Trophoblast cell (in vitro differentiated cells and primary cell): ENCODE data around the gene MYO18B.

Source experiments
- DNase-seq, 2 donors: peaks; one replicate each; pipeline ENCODE4 v3.0.0-alpha.2; 2016
- H2AFZ ChIP-seq: 2 replicates; pipeline ENCODE4 v1.6.1; 2013; ENCODE audit warnings: low read length, moderate library complexity, mild to moderate bottlenecking; ENCODE audit not compliant: insufficient read depth, poor library complexity
- H2AK5ac ChIP-seq: 2 replicates; pipeline ENCODE4 v1.6.1; 2013; ENCODE audit warnings: mild to moderate bottlenecking, low read length
- H2BK120ac ChIP-seq: 2 replicates; pipeline ENCODE4 v1.6.1; 2013; ENCODE audit warnings: low read length, mild to moderate bottlenecking, moderate library complexity; ENCODE audit not compliant: insufficient read depth, poor library complexity
- H2BK12ac ChIP-seq: 2 replicates; pipeline ENCODE4 v1.6.1; 2013; ENCODE audit warnings: mild to moderate bottlenecking, low read length, moderate library complexity
- H2BK5ac ChIP-seq: 2 replicates; pipeline ENCODE4 v1.6.1; 2013; ENCODE audit warnings: low read length, low read depth, moderate library complexity, mild to moderate bottlenecking; ENCODE audit not compliant: poor library complexity
- H3K14ac ChIP-seq: 2 replicates; pipeline ENCODE4 v1.6.1; 2013; ENCODE audit warnings: mild to moderate bottlenecking, low read length
- H3K18ac ChIP-seq: 2 replicates; pipeline ENCODE4 v1.6.1; 2013; ENCODE audit warnings: mild to moderate bottlenecking, low read length
- H3K23ac ChIP-seq: 2 replicates; pipeline ENCODE4 v1.6.1; 2013; ENCODE audit warnings: low read length
- H3K27ac ChIP-seq: 2 replicates; pipeline ENCODE4 v1.5.1; 2013; ENCODE audit warnings: low read depth, mild to moderate bottlenecking, inconsistent platforms, low read length, moderate library complexity
- H3K27me3 ChIP-seq: 2 replicates; pipeline ENCODE4 v1.6.1; 2013; ENCODE audit warnings: inconsistent platforms, mild to moderate bottlenecking, low read length, moderate library complexity; ENCODE audit not compliant: insufficient read depth
- H3K36me3 ChIP-seq, 2 experiments: 1 replicate in 1 of 2; 2 replicates in 1 of 2; pipeline ENCODE4 v1.6.1; 2013; ENCODE audit warnings: low read length in 2 of 2, mild to moderate bottlenecking in 2 of 2, moderate library complexity in 1 of 2; ENCODE audit not compliant: insufficient read depth in 2 of 2, control insufficient read depth in 1 of 2
- H3K4ac ChIP-seq: 2 replicates; pipeline ENCODE4 v1.6.1; 2013; ENCODE audit warnings: low read depth, mild to moderate bottlenecking, low read length, moderate library complexity
- H3K4me1 ChIP-seq, 2 experiments: 1 replicate in 1 of 2; 2 replicates in 1 of 2; pipeline ENCODE4 v1.6.1; 2013; ENCODE audit warnings: low read length in 2 of 2, mild to moderate bottlenecking in 2 of 2, moderate library complexity in 1 of 2; ENCODE audit not compliant: insufficient read depth in 2 of 2, control insufficient read depth in 1 of 2
- H3K4me2 ChIP-seq: 2 replicates; pipeline ENCODE4 v1.6.1; 2013; ENCODE audit warnings: inconsistent platforms, mild to moderate bottlenecking, low read length, moderate library complexity
- H3K4me3 ChIP-seq: 2 replicates; pipeline ENCODE4 v1.5.1; 2013; ENCODE audit warnings: mild to moderate bottlenecking, low read depth, low read length, inconsistent platforms
- H3K79me1 ChIP-seq: one replicate; pipeline ENCODE4 v1.6.1; 2013; ENCODE audit warnings: low read length
- H3K79me2 ChIP-seq: 2 replicates; pipeline ENCODE4 v1.6.1; 2013; ENCODE audit warnings: low read length, mild to moderate bottlenecking; ENCODE audit not compliant: control insufficient read depth, insufficient read depth, poor library complexity
- H3K9ac ChIP-seq: 2 replicates; pipeline ENCODE4 v1.6.1; 2013; ENCODE audit warnings: mild to moderate bottlenecking, low read length
- H3K9me3 ChIP-seq: 2 replicates; pipeline ENCODE4 v1.6.1; 2013; ENCODE audit warnings: low read depth, mild to moderate bottlenecking, control low read depth, inconsistent platforms, low read length; ENCODE audit not compliant: insufficient read depth
- H4K12ac ChIP-seq: 2 replicates; pipeline ENCODE4 v1.6.1; 2013; ENCODE audit warnings: low read depth, mild to moderate bottlenecking, low read length, moderate library complexity
- H4K8ac ChIP-seq: 2 replicates; pipeline ENCODE4 v1.6.1; 2013; ENCODE audit warnings: low read depth, mild to moderate bottlenecking, low read length, moderate library complexity
- H4K91ac ChIP-seq: one replicate; pipeline ENCODE4 v1.6.1; 2013; ENCODE audit warnings: low read depth, mild to moderate bottlenecking, low read length, moderate library complexity
- WGBS: extraction: QIAGEN DNeasy Blood & Tissue Kit; methylation state at CpG from one replicate; pipeline ENCODE4 v1.1.7; 2013; ENCODE audit warnings: missing lambda C conversion rate; ENCODE audit not compliant: insufficient read length, insufficient coverage; ENCODE audit errors: extremely low coverage; 5-methylcytosine and 5-hydroxymethylcytosine counted together

The MYO18B gene

DNA sequence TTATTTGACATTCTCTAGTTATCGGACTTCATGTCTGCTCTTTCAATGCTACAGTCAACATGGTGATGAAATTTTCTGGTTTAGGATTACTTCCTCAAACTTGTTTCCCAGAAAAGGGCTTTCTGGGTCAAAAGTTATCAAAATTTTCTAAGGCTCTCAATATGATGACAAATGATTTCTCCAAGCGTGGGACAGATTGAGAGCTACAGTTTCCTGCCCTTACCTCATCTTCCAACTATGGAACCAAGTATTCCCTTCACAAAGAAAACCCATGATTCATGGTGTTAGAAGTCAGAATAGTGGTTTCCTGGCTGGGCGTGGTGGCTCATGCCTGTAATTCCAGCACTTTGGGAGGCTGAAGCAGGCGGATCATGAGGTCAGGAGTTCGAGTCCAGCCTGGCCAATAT is 17.8 kb downstream of the MYO18B start:
- no peak overlapping the region for H3K4me2 ChIP-seq
- H2AFZ ChIP-seq, result no peak overlapping the region
- H3K27me3 ChIP-seq, result no peaks in the 10 kb centered on the region
- H4K91ac ChIP-seq, result no peak overlapping the region
- no peaks in the 10 kb centered on the region for H3K9me3 ChIP-seq
- H3K79me1 ChIP-seq, result no peaks in the 10 kb centered on the region
- DNase-seq, result peak; percentile 68 to 78
- H3K36me3 ChIP-seq, result no peaks in the 10 kb centered on the region
- H2AK5ac ChIP-seq, result no peak overlapping the region
- no peaks in the 10 kb centered on the region for H3K79me2 ChIP-seq
- H4K12ac ChIP-seq, result no peak overlapping the region
- H3K4me3 ChIP-seq, result no peak overlapping the region
- no peak overlapping the region for H3K18ac ChIP-seq
- no peak overlapping the region for H4K8ac ChIP-seq
- H3K4ac ChIP-seq, result no peak overlapping the region
- H2BK5ac ChIP-seq, result no peak overlapping the region
- no peak overlapping the region for H3K23ac ChIP-seq
- no peak overlapping the region for H2BK120ac ChIP-seq
- H2BK12ac ChIP-seq, result no peak overlapping the region
- H3K4me1 ChIP-seq, result no peaks in the 10 kb centered on the region
- WGBS, result no CpG with 5 or more reads among the region's 5 CpGs
- H3K27ac ChIP-seq, result no peak overlapping the region
- H3K9ac ChIP-seq, result no peak overlapping the region
- H3K14ac ChIP-seq, result no peak overlapping the region

DNA sequence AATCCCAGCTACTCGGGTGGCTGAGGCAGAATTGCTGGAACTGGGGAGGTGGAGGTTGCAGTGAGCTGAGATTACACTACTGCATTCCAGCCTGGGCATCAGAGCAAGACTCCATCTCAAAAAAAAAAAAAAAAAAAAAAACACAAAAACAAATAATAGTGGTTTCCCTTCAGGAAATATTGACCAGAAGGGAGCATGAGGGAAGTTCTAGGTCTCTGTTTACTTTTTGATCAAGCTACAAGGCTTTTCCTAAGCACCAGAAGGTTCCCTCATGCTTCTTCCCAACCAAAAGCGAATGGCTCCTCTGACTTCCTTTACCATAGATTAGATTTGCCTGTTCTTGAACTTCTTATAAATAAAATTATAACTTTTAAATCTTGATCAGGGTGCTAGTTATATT is 18.3 kb downstream of the MYO18B start:
- H2BK5ac ChIP-seq, result no peak overlapping the region
- no peak overlapping the region for H4K91ac ChIP-seq
- no peak overlapping the region for H3K4me3 ChIP-seq
- H3K79me1 ChIP-seq, result no peaks in the 10 kb centered on the region
- H4K12ac ChIP-seq, result no peak overlapping the region
- no peak overlapping the region for H2AK5ac ChIP-seq
- no CpG with 5 or more reads among the region's 2 CpGs for WGBS
- H2BK120ac ChIP-seq, result no peak overlapping the region
- no peaks in the 10 kb centered on the region for H3K4me1 ChIP-seq
- no peak for DNase-seq
- H3K9me3 ChIP-seq, result no peaks in the 10 kb centered on the region
- no peaks in the 10 kb centered on the region for H3K27me3 ChIP-seq
- no peak overlapping the region for H3K4me2 ChIP-seq
- H3K79me2 ChIP-seq, result no peaks in the 10 kb centered on the region
- H2AFZ ChIP-seq, result no peak overlapping the region
- no peak overlapping the region for H3K27ac ChIP-seq
- no peak overlapping the region for H3K23ac ChIP-seq
- H3K4ac ChIP-seq, result no peak overlapping the region
- H3K36me3 ChIP-seq, result no peaks in the 10 kb centered on the region
- no peak overlapping the region for H3K9ac ChIP-seq
- H4K8ac ChIP-seq, result no peak overlapping the region
- H3K14ac ChIP-seq, result no peak overlapping the region
- no peak overlapping the region for H2BK12ac ChIP-seq
- no peak overlapping the region for H3K18ac ChIP-seq

DNA sequence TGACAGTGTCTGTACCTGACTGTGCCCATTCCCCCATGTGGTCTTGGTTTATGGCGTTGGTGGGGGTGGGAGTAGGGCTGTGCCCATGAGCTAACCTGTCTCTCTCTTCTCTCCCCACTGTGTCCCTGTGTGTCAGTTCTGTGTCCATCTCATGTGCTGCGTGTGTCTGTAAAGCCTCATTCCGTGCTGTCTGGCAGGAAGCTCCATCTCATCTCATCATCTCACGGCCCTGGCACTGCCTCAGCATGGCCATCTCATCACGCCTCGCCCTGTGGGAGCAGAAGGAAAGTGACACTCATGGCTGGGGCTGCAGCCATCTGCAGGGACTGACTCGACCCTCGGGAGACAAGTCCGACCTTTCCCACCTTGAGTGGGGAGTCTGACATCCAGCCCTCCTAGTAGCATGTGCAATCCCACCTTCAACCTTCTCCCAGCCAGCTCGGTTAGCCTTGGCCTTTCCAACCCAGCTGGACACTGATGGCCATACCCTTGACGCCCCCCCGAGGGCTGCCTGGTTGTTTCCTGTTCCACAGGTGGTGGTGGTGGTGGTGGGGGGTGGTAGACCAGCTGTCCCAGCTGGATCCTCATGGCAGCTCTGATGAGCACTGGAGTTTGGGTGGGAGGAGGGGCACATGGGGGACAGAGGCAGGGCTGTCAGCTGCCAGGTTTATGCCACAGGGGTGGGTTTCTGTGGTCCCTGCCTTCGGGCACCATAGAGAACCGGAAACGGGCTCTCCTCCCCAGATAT is 19.0 kb downstream of the MYO18B start:
- no peak overlapping the region for H3K18ac ChIP-seq
- H2BK5ac ChIP-seq, result no peak overlapping the region
- H2AK5ac ChIP-seq, result peak overlapping the region; percentile 5
- no CpG with 5 or more reads among the region's 15 CpGs for WGBS
- no peaks in the 10 kb centered on the region for H3K4me1 ChIP-seq
- no peak overlapping the region for H3K27ac ChIP-seq
- no peak overlapping the region for H3K4me2 ChIP-seq
- H3K9me3 ChIP-seq, result peaks cover 2% of the 10 kb centered on the region
- no peak overlapping the region for H4K8ac ChIP-seq
- no peak overlapping the region for H2BK120ac ChIP-seq
- no peak overlapping the region for H3K4me3 ChIP-seq
- H3K27me3 ChIP-seq, result no peaks in the 10 kb centered on the region
- H3K79me2 ChIP-seq, result no peaks in the 10 kb centered on the region
- H3K9ac ChIP-seq, result no peak overlapping the region
- no peak overlapping the region for H4K91ac ChIP-seq
- H3K23ac ChIP-seq, result no peak overlapping the region
- no peak overlapping the region for H4K12ac ChIP-seq
- no peak overlapping the region for H3K14ac ChIP-seq
- H2BK12ac ChIP-seq, result peak overlapping the region; percentile 9
- H3K36me3 ChIP-seq, result no peaks in the 10 kb centered on the region
- H3K79me1 ChIP-seq, result no peaks in the 10 kb centered on the region
- H3K4ac ChIP-seq, result no peak overlapping the region
- H2AFZ ChIP-seq, result peak overlapping the region; percentile 8
- no peak for DNase-seq

DNA sequence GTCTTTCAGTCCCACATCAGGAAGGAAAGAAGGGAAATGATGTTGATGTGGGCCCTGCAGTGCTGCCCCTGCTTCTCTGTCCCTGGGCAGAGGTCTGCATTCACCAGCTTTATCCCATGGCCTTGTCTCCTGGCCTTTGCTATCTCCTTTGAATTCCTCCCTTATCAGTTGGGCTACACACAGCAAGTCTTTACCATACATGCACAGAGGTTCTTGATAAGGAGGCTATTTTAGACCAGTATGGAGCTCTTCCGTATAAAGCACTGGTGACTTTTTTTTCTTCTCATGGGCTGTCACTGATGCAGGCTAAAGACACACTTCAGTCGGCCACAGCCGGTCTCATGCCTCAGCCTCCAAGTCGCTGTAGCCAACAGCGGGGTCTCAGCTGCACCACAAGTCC is 20.2 kb downstream of the MYO18B start:
- Histone ChIP-seq H3K79me2 (no peaks in the 10 kb centered on the region), H2AFZ (no peak overlapping the region)

More for the DNA sequence above, 20.2 kb downstream of the MYO18B start:
- H3K27ac ChIP-seq, result no peak overlapping the region
- H3K9ac ChIP-seq, result no peak overlapping the region
- H3K4me3 ChIP-seq, result no peak overlapping the region
- no peak overlapping the region for H3K14ac ChIP-seq
- no peak overlapping the region for H2BK5ac ChIP-seq
- no peak overlapping the region for H4K12ac ChIP-seq
- no peak overlapping the region for H4K8ac ChIP-seq
- DNase-seq, result peak in 1 of 2 donors; percentile 16
- no peak overlapping the region for H4K91ac ChIP-seq
- H3K36me3 ChIP-seq, result no peaks in the 10 kb centered on the region
- H3K4me1 ChIP-seq, result no peaks in the 10 kb centered on the region
- peaks cover 9% of the 10 kb centered on the region for H3K9me3 ChIP-seq
- no peak overlapping the region for H3K23ac ChIP-seq
- H3K79me1 ChIP-seq, result no peaks in the 10 kb centered on the region
- no peak overlapping the region for H3K4ac ChIP-seq
- no peak overlapping the region for H2AK5ac ChIP-seq
- H3K18ac ChIP-seq, result no peak overlapping the region
- H3K4me2 ChIP-seq, result no peak overlapping the region
- no peak overlapping the region for H2BK12ac ChIP-seq
- no peaks in the 10 kb centered on the region for H3K27me3 ChIP-seq
- WGBS, result no CpG with 5 or more reads among the region's 5 CpGs
- no peak overlapping the region for H2BK120ac ChIP-seq
